AG20443 (cell line): ENCODE measurements around the gene LPCAT1.
"Not testable (repeated sequence)": the region's sequence is repeated elsewhere in the genome, so short reads cannot be mapped to it uniquely, and the experiment has no call there.

Experiments used
- DNase-seq: peaks from one replicate; pipeline ENCODE4 v3.0.0; 2012; ENCODE audit warnings: low spot score, mixed read lengths

Gene LPCAT1

DNA sequence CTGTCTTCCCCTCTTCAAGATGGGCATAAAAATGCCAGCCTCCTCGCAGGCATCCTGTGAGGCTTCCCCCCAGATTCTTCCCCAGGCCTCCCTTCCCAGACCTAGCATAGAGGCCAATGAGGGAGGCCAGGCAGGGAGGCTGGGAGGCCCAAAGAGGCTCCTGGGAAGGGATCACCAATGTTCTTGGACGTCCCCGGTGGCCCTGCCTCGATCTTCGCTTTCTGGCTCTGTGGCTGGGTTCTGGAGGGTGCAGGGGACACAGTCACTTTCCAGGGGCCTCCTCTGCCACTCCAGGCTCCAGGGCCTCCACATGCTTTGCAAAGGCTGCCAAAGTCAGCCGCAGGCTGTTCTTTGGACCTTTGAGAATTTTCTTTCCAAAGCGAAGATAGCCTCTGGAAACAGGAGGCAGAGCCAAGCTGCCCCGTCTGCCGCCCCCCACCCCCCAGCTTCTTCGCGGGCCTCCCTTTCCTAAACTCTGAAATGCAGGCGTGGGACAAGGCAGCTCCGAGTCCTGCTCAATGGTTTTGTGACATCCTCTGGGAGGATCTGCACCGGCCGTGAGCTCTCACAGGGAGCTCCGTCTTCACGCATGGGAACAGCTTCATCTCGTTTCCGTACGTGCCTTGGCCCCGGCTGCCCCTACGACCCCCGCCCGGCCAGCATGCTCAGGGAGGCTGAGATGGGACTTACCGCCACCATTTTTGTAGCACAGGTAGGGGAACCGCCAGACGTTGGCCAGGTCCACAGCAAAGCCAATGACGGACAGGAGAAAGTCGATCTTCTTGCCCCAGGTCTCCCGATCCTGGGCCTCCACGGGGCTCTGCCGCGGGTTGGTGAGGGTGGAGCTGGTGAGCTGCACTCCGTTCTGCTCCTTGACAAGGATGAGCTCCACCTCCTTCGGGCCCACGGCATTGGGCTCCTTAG is 81.3 kb downstream of the LPCAT1 start:
- DNase-seq: no peak

DNA sequence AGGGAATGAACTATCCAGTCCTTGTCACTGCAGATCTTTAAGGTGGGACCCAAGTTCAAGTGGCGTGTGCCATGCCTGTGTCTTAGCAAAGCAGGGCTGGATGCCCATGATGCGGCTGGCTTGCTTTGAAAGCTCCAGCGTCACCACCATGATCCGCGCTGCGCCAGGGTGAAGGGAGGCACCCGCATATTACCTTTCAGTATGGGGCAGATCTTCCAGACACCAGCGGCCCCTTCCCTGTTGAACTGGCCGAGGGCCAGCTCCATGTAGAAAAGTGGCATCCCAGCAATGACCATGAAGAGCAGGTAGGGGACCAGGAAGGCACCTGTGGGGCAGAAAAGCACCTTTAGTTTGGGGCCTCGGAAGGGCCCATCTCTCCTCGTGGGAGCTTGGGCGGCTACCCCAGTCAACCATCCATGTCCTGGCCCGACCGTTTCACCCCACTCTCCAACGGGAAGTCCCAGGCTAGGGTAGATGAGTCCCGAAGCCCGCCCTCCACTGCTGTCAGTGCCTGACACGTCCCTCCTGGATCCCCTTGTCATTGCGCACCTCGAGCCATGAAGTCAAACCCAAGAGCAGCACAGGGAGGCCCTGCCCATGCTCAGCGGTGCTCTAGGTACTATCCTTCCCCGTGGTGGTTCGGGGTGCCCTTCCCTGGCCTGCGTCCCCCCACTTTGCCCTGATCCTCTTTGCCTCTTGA is 82.4 kb downstream of the LPCAT1 start:
- DNase-seq: no peak

DNA sequence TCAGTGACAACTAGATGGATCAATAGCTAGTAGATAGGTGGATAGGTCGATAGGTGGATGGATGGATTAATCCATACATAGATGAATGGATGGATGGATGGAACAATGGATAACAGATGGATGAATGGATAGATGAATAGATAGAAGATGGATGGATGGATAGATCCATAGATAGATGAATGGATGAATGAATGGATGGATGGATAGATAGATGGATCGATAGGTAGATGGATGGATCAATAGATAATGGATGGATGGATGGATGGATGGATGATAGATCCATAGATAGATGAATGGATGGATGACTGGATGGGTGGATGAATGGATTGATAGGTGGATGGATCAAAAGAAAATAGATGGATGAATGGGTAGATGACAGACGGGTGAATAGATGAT is 83.7 kb downstream of the LPCAT1 start:
- no peak for DNase-seq

DNA sequence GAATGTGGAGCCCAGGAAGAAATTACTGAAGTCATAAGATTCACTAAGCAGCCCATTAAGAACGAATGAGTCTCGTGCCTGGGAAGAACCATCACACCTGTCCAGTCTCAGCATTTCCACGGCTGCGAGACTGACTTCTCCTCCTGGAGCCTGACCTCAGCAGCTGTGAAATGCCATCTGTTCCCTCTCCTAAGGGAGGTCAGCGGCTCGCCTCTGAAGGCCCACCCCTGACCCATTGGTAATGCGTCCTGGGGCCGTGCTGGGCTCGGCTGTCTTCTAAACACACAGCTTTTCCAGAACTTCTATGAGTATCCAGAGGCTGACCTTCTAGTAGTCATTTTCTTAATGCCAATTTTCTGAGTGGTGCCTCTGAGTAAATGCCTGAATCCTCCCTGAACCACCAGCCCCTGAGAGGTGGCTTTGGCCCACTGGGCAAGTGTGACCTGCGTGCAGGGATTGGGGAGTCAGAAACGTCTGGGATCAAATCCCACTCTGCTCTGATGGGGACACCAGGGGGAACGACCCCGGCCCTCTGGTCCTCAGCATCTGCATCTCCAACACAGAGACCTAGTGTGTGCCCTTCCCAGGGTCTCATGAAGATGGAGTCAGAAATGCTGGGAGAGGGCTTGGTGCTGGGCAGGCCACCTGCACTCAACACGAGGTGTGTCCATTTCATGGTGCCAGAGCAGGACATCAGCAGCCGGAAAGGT is 84.2 kb downstream of the LPCAT1 start:
- no peak for DNase-seq

DNA sequence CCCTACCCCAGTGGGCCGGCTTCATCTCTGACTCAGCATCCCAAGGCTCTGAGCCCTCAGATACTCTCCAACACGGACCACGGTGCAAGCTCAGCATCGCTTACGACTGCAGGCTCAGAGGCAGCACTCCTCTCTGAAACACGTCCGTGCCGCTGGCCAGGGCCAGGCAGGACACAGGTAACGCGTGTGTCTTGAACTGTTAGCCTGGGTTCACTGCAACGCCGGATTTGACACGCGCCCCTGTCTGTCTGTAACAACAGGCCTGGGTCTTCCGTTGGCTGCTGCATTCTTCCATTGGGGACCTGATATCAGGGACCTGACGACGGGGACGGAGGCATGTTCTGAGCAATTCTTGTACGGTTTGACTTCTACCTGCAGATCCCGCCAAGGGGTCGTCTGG is 84.9 kb downstream of the LPCAT1 start:
- DNase-seq: no peak

DNA sequence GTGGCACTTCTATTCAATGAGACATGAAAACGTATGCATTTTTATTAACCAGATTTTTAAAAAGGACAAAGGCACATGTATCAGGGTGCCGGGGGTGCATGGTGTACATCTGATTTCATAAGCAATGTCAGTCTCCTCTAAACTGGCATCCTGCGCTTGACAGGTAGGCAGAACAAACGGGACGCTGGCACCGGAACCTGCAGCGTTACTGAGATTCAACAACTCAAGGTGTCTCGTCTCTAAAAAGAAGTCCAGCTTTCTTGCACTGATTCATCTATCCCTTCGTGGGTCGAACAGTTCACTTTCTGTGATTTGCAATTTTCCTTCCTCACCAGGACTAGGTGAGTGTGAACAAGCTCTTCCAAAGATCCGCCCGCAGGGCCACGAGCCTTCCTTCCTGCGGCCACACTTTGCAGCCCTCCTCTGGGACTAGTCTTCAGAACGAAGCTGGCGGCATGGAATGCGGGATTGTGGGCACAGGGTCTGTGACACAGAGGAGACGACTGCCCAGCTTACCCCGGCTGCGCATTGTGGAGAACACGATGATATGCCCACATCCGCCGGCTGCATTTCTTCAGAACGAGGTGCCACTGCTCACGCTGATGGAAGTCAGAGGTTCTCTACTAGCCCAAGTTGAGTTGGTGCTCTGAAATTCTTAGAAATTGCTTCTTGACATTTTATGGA is 85.7 kb downstream of the LPCAT1 start:
- DNase-seq: no peak

DNA sequence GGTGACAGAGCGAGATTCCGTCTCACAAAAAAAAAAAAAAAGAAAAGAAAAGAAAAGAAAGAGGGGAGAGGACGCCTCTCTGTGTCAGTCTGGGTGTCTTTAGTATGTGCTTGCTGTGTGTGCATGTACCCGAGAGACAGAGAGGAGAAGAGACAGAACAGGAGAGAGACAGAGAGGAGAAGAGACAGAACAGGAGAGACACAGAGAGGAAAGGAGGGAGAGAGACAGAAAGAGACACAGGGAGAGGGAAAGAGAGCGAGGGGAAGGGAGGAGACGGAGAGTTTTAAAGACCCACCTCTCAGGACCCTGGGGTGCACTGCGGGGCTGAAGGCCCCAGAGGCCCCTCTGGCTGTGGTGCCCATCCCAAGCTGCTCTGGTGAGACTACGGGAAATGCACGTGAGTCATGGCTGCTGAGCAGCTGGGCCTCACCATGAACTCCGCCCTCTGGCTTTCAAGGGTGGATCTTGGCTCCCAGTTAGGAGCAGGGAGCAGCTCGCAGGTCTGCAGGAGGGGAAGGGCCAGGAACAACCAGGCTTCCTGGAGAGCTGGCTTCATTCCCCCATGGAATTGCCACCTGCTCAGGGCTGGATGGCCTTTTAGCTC is 86.4 kb downstream of the LPCAT1 start:
- peak; percentile 87 for DNase-seq

DNA sequence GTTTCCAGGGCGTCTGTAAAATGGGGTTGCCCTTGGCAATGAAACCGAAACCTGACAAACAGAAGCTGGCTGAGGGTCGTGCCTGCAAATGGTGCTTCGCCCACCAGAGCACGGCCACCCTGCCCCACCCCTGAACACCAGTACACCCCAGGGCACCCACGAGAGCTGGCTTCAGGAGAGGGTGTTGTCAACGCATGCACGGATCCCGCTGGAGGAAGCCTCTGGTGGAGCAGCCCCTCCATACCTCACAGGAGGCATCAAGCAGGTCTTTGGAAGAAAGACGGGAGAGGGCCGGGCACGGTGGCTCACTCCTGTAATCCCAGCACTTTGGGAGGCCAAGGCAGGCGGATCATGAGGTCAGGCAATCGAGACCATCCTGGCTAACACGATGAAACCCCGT is 87.1 kb downstream of the LPCAT1 start:
- no peak for DNase-seq

DNA sequence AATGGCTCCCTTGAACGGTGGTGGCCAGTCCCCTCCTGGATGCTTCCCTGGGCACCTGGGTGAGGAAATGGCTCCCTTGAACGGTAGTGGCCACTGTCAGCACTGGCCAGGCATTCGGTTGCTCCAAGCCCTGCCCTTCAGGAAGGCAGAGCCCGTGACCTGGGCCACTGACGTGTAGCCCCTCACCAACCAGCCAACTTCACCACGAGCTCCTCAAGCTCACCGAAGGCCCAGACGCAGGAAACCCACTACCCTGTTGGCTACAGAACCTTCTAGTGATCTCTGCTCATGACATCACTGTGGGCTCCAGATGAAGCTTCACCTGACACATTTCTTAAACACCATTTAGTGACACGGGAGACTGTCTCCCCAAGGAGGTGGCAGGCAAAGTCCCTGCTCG is 87.7 kb downstream of the LPCAT1 start:
- DNase-seq: no peak

DNA sequence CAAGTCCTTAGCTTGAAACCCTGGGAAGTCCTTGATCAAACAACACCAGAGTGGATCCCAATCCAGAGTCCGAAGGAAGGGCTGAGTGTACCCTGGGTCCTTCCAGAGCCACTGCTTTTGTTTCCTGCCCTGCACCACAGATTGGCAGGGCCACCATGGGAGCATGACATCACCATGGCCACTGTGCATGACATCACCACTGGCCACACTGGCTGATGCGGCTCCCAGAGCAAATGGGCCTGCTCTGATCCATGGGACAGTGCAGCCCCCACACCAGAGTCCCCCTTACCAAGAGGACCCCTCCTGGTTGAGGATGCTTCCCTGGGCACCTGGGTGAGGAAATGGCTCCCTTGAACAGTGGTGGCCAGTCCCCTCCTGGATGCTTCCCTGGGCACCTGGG is 88.4 kb downstream of the LPCAT1 start:
- no peak for DNase-seq

DNA sequence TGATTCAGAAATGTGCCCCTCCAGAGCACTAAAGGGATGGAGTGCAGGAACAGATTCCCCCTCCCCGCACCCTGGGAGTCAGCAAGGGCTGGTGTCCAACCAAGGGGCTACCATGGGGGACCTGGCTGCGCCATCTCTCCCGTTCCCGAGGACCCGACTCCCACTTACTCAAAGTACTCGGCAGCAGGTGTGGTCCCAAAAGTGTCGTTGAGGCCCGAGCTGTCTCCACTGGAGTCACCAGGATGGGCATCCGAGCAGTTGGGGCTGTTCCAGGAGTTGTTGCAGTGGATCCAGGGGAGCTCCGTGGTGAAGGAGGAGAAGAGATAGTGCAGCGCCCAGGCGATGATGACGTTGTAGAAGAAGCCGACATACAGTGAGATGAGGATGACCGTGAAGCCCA is 91.5 kb downstream of the LPCAT1 start:
- no peak for DNase-seq

DNA sequence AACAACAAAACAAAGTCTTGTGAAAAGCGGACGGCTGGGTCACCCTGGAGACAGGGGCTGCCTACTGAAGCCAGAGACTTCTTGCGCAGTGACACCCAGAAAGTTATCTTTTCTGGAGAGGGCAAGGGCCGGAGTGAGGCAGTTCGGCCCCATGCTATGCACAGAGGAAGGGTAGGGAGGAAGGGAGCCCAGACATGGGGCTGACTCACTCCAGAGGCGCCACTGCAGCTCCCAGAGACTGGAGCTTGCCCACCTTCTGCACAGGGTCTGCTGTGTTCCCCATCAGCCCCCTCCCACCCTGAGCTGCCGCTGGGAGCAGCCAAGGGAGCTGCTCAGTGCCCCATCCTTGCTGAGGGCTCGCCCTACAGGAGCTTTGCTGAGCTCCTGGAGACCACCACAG is 91.9 kb downstream of the LPCAT1 start:
- no peak for DNase-seq

DNA sequence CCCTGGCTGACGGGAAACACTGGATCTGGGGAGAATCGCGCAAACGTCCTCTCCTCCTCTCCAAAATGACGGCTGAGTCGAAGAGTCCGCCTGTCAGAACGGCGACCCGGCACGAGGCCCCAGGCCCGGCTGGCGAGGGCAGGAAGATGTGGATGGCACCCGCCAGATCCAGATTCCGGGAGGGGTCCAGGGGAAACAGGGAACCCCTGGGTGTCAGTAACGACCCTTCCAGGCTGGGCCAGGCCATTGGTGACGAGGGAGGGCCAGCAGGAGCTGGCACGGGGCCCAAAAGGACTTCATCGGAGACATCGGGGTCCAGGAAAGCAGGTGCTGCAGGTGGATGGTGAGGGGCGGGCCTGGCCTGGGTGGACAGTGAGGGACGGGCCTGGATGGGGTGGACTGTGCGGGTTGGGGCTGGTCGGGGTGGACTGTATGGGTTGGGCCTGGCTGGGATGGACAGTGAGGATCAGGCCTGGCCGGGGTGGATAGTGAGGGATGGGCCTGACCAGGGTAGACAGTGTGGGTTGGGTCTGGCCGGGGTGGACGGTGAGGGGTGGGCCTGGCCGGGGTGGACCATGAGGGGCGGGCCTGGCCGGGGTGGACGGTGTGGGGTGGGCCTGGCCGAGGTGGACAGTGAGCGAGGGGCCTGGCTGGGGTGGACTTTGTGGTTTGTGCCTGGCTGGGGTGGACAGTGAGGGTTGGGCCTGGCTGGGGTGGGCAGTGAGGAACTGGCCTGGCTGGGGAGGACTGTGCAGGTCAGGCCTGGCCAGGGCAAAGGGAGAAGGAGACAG is 92.5 kb downstream of the LPCAT1 start:
- no peak for DNase-seq

DNA sequence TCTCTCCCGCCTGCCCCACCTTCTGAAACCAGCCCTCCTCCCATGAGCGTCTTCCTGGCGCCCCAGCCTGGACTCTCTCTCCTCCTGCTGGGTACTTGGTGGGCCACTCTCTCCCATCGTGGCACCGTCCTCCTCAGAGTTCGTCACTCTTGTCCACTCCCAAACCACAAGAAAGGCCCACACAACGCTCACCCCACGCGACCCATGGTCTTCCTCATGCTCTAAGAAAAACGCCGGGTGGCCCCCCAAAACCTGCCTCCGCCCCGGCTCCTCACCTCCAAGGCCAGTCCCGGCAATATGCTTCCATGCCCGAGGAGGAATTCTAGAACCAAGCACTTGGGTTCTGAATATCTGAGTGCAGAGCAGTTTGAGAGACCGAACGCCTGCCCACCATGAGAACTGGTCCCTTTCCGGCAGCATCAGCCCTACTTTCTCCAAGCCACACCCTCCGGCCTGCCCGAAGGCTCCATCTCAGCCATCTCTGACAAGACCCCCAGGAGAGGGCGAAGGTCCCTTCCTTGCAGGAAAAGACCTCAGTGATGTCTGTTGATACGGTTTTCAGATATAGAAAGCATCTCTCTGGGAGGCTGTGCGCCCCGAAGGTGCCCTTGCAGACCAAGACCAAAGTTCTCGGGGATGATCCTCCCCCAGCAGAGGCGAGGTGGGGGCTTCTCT is 93.5 kb downstream of the LPCAT1 start:
- DNase-seq: no peak

DNA sequence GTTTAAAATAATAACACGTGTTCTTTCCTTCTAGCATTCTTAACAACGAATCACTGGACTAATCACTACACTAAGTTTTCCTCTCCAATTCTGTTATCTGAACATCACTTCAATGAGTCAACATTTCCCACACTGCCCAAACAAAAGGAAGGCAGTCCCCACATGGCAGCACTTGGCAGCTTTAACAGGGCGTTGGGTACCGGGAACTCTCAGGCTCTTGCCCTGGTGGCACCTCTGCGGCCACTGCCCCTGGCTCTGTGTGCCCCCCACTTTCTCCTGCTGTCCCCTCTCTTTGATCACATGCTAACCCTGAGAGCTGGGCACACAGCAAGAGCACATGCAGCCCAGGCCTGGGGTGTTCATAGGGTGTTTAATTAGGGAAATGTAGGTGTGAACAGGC is 94.3 kb downstream of the LPCAT1 start:
- DNase-seq: no peak

DNA sequence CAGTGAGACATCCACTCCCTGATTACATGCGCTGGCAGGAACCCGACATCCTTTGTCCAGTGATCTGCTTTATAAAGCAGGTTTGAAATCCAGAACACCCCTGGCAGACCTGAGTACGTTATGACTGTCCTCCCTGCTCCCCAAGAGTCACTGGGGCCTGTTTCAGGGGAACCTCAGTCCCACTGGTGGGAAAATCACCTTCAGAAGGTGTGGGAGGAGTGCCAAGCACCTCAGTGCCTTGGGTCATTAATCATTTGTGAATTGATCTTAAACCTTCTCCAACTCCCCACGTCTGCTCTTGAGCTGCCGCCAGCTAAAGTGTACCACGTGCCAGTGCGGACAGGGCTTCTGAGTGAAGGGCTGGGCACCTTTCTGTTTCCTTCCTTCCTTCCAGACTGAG is 94.7 kb downstream of the LPCAT1 start:
- no peak for DNase-seq

DNA sequence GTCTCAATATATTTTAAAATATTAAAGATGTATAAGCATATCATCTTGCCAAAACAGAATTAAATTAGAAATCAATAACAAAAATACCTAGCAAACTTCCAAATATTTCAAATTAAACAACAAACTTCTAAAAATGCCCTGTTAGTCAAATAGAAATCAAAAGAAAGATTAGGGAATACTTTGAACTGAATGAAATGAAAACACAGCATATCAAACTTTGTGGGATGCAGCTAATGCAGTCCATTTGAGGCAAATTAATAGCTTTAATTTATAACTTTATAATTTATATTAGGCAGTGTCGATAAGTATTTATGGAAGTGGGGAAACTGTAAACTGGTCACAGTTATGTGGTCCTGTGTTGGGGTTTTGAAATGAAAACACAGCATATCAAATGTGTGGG is 95.7 kb downstream of the LPCAT1 start:
- no peak for DNase-seq

DNA sequence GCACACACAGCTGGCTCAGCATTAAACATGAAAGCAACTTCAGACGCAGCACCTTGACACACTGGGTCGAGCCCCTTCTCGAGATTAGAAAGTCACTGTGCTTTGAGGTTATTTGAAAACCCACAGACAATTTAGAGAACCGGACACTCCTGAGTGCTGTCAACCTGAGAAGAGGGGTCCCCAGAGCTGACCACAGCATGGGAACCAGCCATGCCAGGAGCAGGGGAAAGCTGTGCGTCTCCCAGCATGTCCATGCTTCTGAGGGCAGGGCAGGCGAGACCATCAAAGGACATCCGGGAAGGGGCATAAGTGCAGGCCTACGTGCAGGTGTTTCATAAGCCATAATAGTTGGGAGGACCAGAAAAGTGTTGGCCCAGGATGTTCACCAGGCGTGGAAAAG is 99.0 kb downstream of the LPCAT1 start:
- DNase-seq: no peak

DNA sequence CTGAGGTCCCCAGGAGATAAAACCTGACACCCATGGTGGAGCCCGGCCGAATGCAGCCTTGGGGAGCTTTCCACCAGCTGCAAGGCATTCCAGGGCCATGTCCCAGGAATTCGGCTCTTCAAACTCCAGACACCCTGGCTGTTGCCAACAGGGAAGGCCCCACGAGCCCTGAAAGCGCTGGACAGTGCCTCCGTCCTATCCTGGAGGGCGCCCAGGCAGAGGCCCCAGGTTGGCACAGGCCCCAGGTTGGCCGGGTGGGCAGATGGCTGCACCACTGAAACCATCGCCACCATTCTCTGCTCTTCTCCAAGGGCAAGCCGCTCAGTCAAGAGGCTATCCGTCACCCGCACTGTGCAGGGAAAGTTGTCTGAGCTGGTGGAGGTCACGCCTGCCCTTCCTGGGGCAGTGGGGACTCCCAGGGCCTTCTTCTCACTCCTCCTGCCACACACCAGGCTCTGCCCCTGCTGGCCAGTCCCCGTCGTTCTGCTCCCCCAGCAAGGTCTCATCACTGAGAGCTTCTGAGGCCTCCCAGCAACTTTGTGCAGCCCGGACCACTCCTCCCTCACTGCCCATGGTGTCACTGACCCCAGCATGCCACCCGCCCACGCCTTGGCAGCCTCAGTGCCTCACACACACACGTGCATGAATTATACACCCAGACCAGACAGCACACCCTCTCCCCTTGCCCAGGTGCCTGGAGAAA is 99.7 kb downstream of the LPCAT1 start:
- no peak for DNase-seq

DNA sequence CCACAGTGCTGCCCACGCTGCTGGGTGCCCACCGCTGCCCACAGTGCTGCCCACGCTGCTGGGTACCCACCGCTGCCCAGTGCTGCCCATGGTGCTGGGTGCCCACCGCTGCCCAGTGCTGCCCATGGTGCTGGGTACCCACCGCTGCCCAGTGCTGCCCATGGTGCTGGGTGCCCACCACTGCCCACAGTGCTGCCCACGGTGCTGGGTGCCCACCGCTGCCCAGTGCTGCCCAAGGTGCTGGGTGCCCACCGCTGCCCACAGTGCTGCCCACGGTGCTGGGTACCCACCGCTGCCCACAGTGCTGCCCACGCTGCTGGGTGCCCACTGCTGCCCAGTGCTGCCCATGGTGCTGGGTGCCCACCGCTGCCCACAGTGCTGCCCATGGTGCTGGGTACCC is 101.2 kb downstream of the LPCAT1 start:
- DNase-seq: not testable (repeated sequence)
